ENCODE measurements around the gene SMIM23. TPM values are rescaled to one million over a fixed set of nuclear protein-coding genes. Genes with fewer than 3 reads are reported as not detected.

SMIM23 gene
- polyA plus RNA-seq, 12 donors, result not detected

GRCh38 chr5:171813813-171814490, 28.3 kb downstream of the SMIM23 start:
- no peak for DNase-seq

GRCh38 chr5:171816666-171817065, 31.0 kb downstream of the SMIM23 start:
- DNase-seq, result no peak

- DNase-seq, result no peak
Observed at GRCh38 chr5:171820561-171820960, 34.9 kb downstream of the SMIM23 start.

- no peak for DNase-seq
Observed at GRCh38 chr5:171821286-171821685, 35.7 kb downstream of the SMIM23 start.

GRCh38 chr5:171823269-171823668, 37.7 kb downstream of the SMIM23 start:
- DNase-seq, result no peak

GRCh38 chr5:171825051-171825450, 39.4 kb downstream of the SMIM23 start:
- DNase-seq, result no peak

GRCh38 chr5:171826132-171826531, 40.5 kb downstream of the SMIM23 start:
- DNase-seq, result no peak

- no peak for DNase-seq
Observed at GRCh38 chr5:171827162-171827561, 41.5 kb downstream of the SMIM23 start.

GRCh38 chr5:171830686-171831085, 45.1 kb downstream of the SMIM23 start:
- no peak for DNase-seq

GRCh38 chr5:171832775-171833174, 47.2 kb downstream of the SMIM23 start:
- DNase-seq, result no peak

GRCh38 chr5:171834461-171834860, 48.8 kb downstream of the SMIM23 start:
- no peak for DNase-seq

- no peak for DNase-seq
Observed at GRCh38 chr5:171835066-171835465, 49.4 kb downstream of the SMIM23 start.

GRCh38 chr5:171837522-171837921, 51.9 kb downstream of the SMIM23 start:
- no peak for DNase-seq

GRCh38 chr5:171838066-171838465, 52.4 kb downstream of the SMIM23 start:
- no peak for DNase-seq

GRCh38 chr5:171839112-171839511, 53.5 kb downstream of the SMIM23 start:
- DNase-seq, result no peak

GRCh38 chr5:171840066-171840465, 54.4 kb downstream of the SMIM23 start:
- no peak for DNase-seq

Other genes starting within 250 kb of the SMIM23 start
- gene FBXW11, start 220.8 kb downstream of the SMIM23 start, polyA plus RNA-seq (ENCODE audit: insufficient read length in 12 of 12), result 10 to 100 TPM in 11 of 12 donors, not detected in 1; 35.7 to 42.9 (median 39.0) TPM